ENCODE results near the gene MUC13. TPM values are rescaled to one million over a fixed set of nuclear protein-coding genes. Genes with fewer than 3 reads are reported as not detected.

The MUC13 gene
- total and polyA plus RNA-seq, 8 donors, result 1.2 to 9.9 (median 3.5) TPM

DNA sequence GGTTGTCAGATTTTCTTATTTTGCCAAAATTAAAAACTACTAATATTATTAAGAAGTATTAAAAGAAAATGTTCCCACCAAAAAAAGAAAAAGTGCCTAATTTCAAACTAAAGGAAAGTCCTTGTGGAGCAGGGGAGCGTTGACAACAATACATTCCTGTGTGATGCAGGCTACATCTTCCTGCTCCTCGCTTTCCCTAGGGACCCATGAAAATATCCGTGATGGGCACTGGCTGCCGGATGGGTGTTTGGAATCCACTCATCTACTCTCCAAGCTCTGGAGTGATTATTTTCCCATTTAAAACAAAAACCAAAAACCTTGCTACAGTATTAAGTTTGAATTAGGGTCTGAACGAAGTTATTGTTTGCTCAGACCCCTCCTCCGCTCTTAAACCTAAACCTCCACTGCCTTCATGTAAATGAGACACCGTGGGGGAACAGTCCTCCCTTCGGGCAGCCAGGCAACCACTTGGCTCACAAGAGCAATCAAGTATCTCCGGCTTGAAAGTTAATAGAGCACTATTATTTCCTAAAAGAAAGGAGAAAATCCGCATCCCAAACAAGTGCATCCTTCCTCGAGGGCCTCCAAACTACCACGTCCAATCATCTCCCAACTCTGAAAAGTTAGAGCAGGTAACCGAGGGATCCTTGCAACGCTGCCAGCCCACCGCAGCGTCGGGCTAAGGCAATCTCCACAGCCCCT, 48.9 kb downstream of the MUC13 start:
- no peaks in the 10 kb centered on the region for H3K9me3 ChIP-seq
- FAIRE-seq (no peak), ATAC-seq (no peak), DNase-seq (no peak)
- H3K36me3 ChIP-seq, result no peaks in the 10 kb centered on the region
- H3K4me1 ChIP-seq, result no peaks in the 10 kb centered on the region
- H3K27ac ChIP-seq, result peak overlapping the region; percentile 83 to 91 (median 86)
- no peaks in the 10 kb centered on the region for H3K27me3 ChIP-seq
- intact Hi-C loops (cut with DNase I), result no loop called here
- TF ChIP-seq, protein P1, sequence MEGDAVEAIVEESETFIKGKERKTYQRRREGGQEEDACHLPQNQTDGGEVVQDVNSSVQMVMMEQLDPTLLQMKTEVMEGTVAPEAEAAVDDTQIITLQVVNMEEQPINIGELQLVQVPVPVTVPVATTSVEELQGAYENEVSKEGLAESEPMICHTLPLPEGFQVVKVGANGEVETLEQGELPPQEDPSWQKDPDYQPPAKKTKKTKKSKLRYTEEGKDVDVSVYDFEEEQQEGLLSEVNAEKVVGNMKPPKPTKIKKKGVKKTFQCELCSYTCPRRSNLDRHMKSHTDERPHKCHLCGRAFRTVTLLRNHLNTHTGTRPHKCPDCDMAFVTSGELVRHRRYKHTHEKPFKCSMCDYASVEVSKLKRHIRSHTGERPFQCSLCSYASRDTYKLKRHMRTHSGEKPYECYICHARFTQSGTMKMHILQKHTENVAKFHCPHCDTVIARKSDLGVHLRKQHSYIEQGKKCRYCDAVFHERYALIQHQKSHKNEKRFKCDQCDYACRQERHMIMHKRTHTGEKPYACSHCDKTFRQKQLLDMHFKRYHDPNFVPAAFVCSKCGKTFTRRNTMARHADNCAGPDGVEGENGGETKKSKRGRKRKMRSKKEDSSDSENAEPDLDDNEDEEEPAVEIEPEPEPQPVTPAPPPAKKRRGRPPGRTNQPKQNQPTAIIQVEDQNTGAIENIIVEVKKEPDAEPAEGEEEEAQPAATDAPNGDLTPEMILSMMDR (IDR thresholded peaks at IDR 0.05), result no peak
- WGBS, 2 donors, result 37 to 39% methylated on average over 17 of the region's 17 CpGs
- H3K4me3 ChIP-seq, result peak overlapping the region; percentile 74 to 77 (median 76)

DNA sequence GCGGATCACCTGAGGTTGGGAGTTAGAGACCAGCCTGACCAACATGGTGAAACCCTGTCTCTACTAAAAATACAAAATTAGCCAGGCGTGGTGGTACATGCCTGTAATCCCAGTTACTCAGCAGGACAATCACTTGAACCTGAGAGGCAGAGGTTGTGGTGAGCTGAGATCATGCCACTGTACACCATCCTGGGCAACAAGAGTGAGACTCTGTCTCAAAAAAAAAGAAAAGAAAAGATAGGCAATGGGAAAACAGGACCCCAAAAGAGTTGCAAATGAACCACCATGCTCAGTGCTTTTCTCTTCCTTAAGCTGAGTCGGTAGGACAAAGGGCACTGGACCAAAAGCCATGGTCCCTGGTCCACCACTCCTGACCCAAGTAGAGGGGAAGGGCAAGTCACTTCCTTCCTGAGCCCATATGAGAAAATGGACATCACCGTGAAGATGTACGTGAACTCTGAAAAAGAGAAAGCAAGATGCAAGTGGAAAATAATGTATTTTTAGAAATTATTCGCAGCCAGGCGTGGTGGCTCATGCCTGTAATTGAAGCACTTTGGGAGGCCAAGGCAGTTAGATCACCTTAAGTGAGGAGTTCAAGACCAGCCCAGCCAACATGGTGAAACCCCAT, 50.0 kb downstream of the MUC13 start:
- H3K9me3 ChIP-seq, result no peaks in the 10 kb centered on the region
- H3K4me1 ChIP-seq, result no peaks in the 10 kb centered on the region
- FAIRE-seq (no peak), DNase-seq (no peak), ATAC-seq (no peak)
- no peak overlapping the region for H3K4me3 ChIP-seq
- H3K36me3 ChIP-seq, result no peaks in the 10 kb centered on the region
- 78 to 93% methylated on average over 7 of the region's 7 CpGs for WGBS, 2 donors
- TF ChIP-seq, protein P1 (IDR thresholded peaks at IDR 0.05), result no peak
- no peaks in the 10 kb centered on the region for H3K27me3 ChIP-seq
- intact Hi-C loops (cut with DNase I), result no loop called here
- H3K27ac ChIP-seq, result no peak overlapping the region

DNA sequence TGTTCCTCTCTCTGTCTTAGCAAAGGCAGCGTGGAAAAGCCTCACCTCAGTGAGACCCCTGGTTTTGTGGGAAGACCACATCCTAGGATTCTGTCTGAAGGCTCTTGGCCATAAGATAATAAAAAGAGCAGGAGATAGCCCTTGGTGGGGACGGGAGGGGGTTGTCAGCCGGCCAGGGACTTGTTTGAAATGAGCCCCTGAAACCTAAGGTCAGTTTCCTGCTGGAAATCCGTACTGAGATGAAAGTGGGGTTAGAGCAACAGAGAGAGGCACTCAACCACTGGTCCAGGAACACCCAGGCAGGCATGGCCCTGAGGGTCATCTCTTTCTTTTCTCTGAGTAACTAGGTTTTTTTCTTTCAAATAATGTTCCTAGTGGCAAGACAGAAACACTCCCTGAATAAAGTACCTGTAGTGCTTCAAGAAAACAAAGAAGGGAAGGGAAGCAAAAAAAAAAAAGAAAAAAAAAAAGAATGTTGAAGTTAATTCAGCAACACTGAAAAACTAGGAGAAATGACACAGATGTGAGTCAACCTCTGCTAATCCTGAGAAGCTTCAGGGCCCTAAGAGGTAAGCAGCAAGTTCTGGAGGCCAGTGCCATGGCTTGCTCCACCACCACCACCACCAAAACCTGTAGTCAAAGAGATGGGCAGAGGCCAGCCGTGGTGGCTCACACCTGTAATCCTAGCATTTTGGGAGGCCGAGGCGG, 50.6 kb downstream of the MUC13 start:
- no peak overlapping the region for H3K27ac ChIP-seq
- 79 to 93% methylated on average over 7 of the region's 7 CpGs for WGBS, 2 donors
- TF ChIP-seq, protein P1 (IDR thresholded peaks at IDR 0.05), result no peak
- no peaks in the 10 kb centered on the region for H3K27me3 ChIP-seq
- no peak for FAIRE-seq
- intact Hi-C loops (cut with DNase I), result no loop called here
- no peak for DNase-seq
- peaks cover 0 to 6% (median 0%) of the 10 kb centered on the region in 3 donors for H3K4me1 ChIP-seq
- no peaks in the 10 kb centered on the region for H3K9me3 ChIP-seq
- H3K4me3 ChIP-seq, result no peak overlapping the region
- H3K36me3 ChIP-seq, result no peaks in the 10 kb centered on the region
- ATAC-seq, result no peak

DNA sequence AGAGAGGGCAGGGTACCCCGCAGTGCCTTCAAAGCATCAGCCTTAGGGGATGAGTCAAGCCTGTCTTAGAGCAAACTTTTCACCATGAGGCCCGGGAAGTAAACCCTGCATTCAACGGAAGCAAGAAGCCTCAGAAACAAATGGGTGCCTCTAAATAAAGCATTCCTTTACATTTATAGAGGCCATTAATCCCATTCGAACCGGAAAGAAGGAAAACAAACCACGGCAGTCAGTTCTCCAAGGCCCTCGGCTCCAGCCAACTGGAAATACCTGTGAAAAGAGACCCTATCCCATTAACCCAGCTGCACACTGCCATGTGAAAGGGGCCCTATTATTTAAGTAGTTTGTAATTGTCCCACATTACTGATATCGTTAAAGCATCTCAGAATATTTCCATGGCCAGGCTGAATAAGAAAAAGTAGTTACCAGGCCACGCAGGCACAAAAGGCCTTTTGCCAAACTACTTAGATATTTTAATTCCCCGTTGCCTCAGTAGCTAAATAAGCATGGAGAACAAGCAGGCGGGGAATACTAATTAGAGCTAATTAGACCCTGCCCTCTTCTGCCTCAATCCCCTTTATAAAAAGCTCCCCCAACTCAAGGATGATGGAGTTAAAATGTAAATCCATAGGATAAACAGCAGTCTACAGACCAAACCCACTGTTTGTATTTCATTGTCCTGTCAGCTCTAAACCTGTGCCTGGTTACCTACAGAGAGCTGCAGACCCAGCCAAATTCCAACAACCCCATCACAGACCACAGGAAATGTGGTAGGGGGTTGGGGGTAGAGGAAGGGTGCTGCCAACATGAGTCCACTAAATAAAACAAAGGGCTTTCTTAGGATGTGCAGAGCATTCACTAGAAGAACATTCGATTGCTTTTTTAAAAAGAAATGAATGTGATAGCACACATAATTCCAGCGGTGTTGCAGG, 51.5 kb downstream of the MUC13 start:
- ATAC-seq, result no peak
- H3K27me3 ChIP-seq, result no peaks in the 10 kb centered on the region
- no peak overlapping the region for H3K4me3 ChIP-seq
- TF ChIP-seq, protein P1 (IDR thresholded peaks at IDR 0.05), result no peak
- H3K27ac ChIP-seq, result no peak overlapping the region
- DNase-seq, result no peak
- H3K4me1 ChIP-seq, result peaks cover 0 to 15% (median 0%) of the 10 kb centered on the region in 3 donors
- 85 to 91% methylated on average over 13 of the region's 13 CpGs for WGBS, 2 donors
- H3K9me3 ChIP-seq, result no peaks in the 10 kb centered on the region
- no peaks in the 10 kb centered on the region for H3K36me3 ChIP-seq
- FAIRE-seq, result no peak
- intact Hi-C loops (cut with DNase I), result no loop called here

Measured in pancreas (tissue), 10 donors.